SU-DHL-6 (cell line): ENCODE measurements around the gene TOMM22.

Experiments used
- EZH2phosphoT487 ChIP-seq: fragments of 200-600 bp; sonication (generic), shearing (Covaris generic); conservative IDR thresholded peaks from 2 replicates; pipeline ENCODE4 v1.6.1; 2018; ENCODE audit warnings: mild to moderate bottlenecking, antibody characterized with exemption, low read length, moderate library complexity, mixed read lengths
- TF ChIP-seq, protein P1 (sequence below): fragments of 200-600 bp; sonication (generic); IDR thresholded peaks from one replicate; pipeline ENCODE4 v1.5.1; 2017; ENCODE audit warnings: antibody characterized with exemption, mild to moderate bottlenecking, low read length, moderate library complexity; ENCODE audit not compliant: insufficient read depth, poor library complexity, severe bottlenecking

- TF ChIP-seq, protein P1, sequence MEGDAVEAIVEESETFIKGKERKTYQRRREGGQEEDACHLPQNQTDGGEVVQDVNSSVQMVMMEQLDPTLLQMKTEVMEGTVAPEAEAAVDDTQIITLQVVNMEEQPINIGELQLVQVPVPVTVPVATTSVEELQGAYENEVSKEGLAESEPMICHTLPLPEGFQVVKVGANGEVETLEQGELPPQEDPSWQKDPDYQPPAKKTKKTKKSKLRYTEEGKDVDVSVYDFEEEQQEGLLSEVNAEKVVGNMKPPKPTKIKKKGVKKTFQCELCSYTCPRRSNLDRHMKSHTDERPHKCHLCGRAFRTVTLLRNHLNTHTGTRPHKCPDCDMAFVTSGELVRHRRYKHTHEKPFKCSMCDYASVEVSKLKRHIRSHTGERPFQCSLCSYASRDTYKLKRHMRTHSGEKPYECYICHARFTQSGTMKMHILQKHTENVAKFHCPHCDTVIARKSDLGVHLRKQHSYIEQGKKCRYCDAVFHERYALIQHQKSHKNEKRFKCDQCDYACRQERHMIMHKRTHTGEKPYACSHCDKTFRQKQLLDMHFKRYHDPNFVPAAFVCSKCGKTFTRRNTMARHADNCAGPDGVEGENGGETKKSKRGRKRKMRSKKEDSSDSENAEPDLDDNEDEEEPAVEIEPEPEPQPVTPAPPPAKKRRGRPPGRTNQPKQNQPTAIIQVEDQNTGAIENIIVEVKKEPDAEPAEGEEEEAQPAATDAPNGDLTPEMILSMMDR = no peak
- no peak for TF ChIP-seq EZH2phosphoT487
These were observed 34.1 kb downstream of the TOMM22 start for GRCh38 chr22:38715852-38716251.
